ENCODE results near the gene ZNF213.

ZNF213 gene

DNA sequence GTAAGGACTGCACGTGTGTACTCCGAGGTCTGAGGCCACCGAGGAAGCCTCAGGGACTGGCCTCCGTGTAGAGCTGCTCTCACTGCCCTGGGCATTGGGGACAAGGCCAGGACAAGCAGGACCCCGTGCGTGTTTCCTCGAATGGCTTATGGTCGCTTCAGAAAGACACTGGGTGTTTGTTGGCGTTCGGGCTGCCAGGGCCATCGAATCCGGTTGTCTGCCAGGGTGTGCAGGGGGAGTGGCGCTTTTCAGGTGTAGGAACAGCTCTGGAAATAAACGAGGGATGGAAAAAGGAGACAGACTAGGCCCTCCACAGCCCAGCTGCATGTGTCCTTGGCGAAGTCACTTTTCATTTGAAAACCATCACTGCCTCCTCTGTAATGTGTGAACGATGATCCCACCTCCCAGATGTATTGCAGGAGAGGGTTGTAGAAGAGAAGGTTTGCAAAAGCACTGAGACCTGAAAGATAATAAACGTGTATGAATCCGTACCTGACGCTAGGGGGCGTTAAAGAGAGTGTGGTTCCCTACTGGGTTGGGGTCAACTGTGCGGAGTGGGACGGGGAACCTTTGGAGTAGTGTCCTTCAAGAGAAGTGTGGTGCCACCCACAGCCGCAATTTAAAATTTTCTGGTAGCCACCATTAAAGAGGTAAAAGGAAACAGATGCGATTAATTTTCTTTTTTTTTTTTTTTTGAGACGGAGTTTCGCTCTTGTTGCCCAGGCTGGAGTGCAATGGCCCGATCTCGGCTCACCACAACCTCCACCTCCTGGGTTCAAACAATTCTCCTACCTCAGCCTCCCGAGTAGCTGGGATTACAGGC is 33.6 kb upstream of the ZNF213 start (continued):
- TF ChIP-seq, protein P1, sequence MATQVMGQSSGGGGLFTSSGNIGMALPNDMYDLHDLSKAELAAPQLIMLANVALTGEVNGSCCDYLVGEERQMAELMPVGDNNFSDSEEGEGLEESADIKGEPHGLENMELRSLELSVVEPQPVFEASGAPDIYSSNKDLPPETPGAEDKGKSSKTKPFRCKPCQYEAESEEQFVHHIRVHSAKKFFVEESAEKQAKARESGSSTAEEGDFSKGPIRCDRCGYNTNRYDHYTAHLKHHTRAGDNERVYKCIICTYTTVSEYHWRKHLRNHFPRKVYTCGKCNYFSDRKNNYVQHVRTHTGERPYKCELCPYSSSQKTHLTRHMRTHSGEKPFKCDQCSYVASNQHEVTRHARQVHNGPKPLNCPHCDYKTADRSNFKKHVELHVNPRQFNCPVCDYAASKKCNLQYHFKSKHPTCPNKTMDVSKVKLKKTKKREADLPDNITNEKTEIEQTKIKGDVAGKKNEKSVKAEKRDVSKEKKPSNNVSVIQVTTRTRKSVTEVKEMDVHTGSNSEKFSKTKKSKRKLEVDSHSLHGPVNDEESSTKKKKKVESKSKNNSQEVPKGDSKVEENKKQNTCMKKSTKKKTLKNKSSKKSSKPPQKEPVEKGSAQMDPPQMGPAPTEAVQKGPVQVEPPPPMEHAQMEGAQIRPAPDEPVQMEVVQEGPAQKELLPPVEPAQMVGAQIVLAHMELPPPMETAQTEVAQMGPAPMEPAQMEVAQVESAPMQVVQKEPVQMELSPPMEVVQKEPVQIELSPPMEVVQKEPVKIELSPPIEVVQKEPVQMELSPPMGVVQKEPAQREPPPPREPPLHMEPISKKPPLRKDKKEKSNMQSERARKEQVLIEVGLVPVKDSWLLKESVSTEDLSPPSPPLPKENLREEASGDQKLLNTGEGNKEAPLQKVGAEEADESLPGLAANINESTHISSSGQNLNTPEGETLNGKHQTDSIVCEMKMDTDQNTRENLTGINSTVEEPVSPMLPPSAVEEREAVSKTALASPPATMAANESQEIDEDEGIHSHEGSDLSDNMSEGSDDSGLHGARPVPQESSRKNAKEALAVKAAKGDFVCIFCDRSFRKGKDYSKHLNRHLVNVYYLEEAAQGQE (tag by site-specific recombination; IDR thresholded peaks at IDR 0.05), result no peak
- TF ChIP-seq ZNF114 (tag by site-specific recombination; IDR thresholded peaks at IDR 0.05) (no peak), IKZF3 (tag by site-specific recombination; IDR thresholded peaks at IDR 0.05) (no peak), BCL11B (tag by site-specific recombination; IDR thresholded peaks at IDR 0.05; ENCODE audit: low read depth) (peak; percentile 68; the same call in 1 of the 2 replicates), BCL11A (tag by site-specific recombination; IDR thresholded peaks at IDR 0.05; ENCODE audit: low read depth) (no peak), ZNF341 (tag by site-specific recombination; IDR thresholded peaks at IDR 0.05; ENCODE audit: low read depth) (peak; percentile 69), MZF1 (tag by site-specific recombination; IDR thresholded peaks at IDR 0.05; ENCODE audit: borderline replicate concordance) (no peak), ZNF184 (tag by site-specific recombination; IDR thresholded peaks at IDR 0.05) (no peak), ZFP41 (tag by site-specific recombination; IDR thresholded peaks at IDR 0.05; ENCODE audit: borderline replicate concordance) (no peak), ZNF76 (tag by site-specific recombination; IDR thresholded peaks at IDR 0.05; ENCODE audit: borderline replicate concordance, low read depth) (no peak), SP2 (tag by site-specific recombination; IDR thresholded peaks at IDR 0.05) (no peak), YY2 (tag by site-specific recombination; IDR thresholded peaks at IDR 0.05) (no peak), ZNF239 (tag by site-specific recombination; IDR thresholded peaks at IDR 0.05) (no peak), GFI1B (tag by site-specific recombination; IDR thresholded peaks at IDR 0.05) (no peak), ZNF830 (tag by site-specific recombination; IDR thresholded peaks at IDR 0.05; ENCODE audit: low read depth) (no peak), ZBTB17 (tag by site-specific recombination; IDR thresholded peaks at IDR 0.05) (0 out of 2 replicates have a peak, but pooled peaks have one; percentile 12), ZFHX2 (tag by site-specific recombination; conservative IDR thresholded peaks at IDR 0.05) (no peak), TRIM28 (IDR thresholded peaks at IDR 0.05; ENCODE audit: borderline replicate concordance, low read length) (0 out of 2 replicates have a peak, but pooled peaks have one; percentile 20), ZFP37 (tag by site-specific recombination; IDR thresholded peaks at IDR 0.05) (no peak)
- TF ChIP-seq, protein P2, sequence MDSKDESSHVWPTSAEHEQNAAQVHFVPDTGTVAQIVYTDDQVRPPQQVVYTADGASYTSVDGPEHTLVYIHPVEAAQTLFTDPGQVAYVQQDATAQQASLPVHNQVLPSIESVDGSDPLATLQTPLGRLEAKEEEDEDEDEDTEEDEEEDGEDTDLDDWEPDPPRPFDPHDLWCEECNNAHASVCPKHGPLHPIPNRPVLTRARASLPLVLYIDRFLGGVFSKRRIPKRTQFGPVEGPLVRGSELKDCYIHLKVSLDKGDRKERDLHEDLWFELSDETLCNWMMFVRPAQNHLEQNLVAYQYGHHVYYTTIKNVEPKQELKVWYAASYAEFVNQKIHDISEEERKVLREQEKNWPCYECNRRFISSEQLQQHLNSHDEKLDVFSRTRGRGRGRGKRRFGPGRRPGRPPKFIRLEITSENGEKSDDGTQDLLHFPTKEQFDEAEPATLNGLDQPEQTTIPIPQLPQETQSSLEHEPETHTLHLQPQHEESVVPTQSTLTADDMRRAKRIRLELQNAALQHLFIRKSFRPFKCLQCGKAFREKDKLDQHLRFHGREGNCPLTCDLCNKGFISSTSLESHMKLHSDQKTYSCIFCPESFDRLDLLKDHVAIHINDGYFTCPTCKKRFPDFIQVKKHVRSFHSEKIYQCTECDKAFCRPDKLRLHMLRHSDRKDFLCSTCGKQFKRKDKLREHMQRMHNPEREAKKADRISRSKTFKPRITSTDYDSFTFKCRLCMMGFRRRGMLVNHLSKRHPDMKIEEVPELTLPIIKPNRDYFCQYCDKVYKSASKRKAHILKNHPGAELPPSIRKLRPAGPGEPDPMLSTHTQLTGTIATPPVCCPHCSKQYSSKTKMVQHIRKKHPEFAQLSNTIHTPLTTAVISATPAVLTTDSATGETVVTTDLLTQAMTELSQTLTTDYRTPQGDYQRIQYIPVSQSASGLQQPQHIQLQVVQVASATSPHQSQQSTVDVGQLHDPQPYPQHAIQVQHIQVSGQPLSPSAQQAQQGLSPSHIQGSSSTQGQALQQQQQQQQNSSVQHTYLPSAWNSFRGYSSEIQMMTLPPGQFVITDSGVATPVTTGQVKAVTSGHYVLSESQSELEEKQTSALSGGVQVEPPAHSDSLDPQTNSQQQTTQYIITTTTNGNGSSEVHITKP (tag by site-specific recombination; IDR thresholded peaks at IDR 0.05), result peak; percentile 30; the same call in 1 of the 2 replicates
- TF ChIP-seq, protein P3, sequence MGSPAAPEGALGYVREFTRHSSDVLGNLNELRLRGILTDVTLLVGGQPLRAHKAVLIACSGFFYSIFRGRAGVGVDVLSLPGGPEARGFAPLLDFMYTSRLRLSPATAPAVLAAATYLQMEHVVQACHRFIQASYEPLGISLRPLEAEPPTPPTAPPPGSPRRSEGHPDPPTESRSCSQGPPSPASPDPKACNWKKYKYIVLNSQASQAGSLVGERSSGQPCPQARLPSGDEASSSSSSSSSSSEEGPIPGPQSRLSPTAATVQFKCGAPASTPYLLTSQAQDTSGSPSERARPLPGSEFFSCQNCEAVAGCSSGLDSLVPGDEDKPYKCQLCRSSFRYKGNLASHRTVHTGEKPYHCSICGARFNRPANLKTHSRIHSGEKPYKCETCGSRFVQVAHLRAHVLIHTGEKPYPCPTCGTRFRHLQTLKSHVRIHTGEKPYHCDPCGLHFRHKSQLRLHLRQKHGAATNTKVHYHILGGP (tag by site-specific recombination; IDR thresholded peaks at IDR 0.05), result no peak
- TF ChIP-seq, protein P4, sequence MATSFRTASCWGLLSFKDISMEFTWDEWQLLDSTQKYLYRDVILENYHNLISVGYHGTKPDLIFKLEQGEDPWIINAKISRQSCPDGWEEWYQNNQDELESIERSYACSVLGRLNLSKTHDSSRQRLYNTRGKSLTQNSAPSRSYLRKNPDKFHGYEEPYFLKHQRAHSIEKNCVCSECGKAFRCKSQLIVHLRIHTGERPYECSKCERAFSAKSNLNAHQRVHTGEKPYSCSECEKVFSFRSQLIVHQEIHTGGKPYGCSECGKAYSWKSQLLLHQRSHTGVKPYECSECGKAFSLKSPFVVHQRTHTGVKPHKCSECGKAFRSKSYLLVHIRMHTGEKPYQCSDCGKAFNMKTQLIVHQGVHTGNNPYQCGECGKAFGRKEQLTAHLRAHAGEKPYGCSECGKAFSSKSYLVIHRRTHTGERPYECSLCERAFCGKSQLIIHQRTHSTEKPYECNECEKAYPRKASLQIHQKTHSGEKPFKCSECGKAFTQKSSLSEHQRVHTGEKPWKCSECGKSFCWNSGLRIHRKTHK (tag by site-specific recombination; IDR thresholded peaks at IDR 0.05), result no peak
- TF ChIP-seq, protein P5, sequence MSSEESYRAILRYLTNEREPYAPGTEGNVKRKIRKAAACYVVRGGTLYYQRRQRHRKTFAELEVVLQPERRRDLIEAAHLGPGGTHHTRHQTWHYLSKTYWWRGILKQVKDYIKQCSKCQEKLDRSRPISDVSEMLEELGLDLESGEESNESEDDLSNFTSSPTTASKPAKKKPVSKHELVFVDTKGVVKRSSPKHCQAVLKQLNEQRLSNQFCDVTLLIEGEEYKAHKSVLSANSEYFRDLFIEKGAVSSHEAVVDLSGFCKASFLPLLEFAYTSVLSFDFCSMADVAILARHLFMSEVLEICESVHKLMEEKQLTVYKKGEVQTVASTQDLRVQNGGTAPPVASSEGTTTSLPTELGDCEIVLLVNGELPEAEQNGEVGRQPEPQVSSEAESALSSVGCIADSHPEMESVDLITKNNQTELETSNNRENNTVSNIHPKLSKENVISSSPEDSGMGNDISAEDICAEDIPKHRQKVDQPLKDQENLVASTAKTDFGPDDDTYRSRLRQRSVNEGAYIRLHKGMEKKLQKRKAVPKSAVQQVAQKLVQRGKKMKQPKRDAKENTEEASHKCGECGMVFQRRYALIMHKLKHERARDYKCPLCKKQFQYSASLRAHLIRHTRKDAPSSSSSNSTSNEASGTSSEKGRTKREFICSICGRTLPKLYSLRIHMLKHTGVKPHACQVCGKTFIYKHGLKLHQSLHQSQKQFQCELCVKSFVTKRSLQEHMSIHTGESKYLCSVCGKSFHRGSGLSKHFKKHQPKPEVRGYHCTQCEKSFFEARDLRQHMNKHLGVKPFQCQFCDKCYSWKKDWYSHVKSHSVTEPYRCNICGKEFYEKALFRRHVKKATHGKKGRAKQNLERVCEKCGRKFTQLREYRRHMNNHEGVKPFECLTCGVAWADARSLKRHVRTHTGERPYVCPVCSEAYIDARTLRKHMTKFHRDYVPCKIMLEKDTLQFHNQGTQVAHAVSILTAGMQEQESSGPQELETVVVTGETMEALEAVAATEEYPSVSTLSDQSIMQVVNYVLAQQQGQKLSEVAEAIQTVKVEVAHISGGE (tag by site-specific recombination; conservative IDR thresholded peaks at IDR 0.05; ENCODE audit: low read depth), result peak; percentile 20; the same call in 1 of the 2 replicates
- TF ChIP-seq, protein P6, sequence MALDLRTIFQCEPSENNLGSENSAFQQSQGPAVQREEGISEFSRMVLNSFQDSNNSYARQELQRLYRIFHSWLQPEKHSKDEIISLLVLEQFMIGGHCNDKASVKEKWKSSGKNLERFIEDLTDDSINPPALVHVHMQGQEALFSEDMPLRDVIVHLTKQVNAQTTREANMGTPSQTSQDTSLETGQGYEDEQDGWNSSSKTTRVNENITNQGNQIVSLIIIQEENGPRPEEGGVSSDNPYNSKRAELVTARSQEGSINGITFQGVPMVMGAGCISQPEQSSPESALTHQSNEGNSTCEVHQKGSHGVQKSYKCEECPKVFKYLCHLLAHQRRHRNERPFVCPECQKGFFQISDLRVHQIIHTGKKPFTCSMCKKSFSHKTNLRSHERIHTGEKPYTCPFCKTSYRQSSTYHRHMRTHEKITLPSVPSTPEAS (tag by site-specific recombination; IDR thresholded peaks at IDR 0.05), result peak; percentile 56; the same call in 1 of the 2 replicates

Measured in HEK293 (cell line).